H9 (cell line): ENCODE data around the gene TSPAN3. TPM values are rescaled to one million over a fixed set of nuclear protein-coding genes. Genes with fewer than 3 reads are reported as not detected.

Source experiments
- DNase-seq: peaks from one replicate; pipeline ENCODE4 v3.0.0-alpha.2; 2017
- H2AFZ ChIP-seq: one replicate; pipeline ENCODE4 v1.6.1; 2013; ENCODE audit warnings: mild to moderate bottlenecking, low read length, control low read depth, moderate library complexity
- H2AK5ac ChIP-seq: 2 replicates; pipeline ENCODE4 v1.6.1; 2013; ENCODE audit warnings: low read length, control low read depth, mixed read lengths; ENCODE audit not compliant: insufficient read length
- H2BK120ac ChIP-seq: one replicate; pipeline ENCODE4 v1.6.1; 2013; ENCODE audit warnings: low read depth, mild to moderate bottlenecking, low read length, control low read depth, inconsistent platforms; ENCODE audit not compliant: poor library complexity, severe bottlenecking
- H2BK12ac ChIP-seq: 2 replicates; pipeline ENCODE4 v1.6.1; 2013; ENCODE audit warnings: low read length, control low read depth, mixed read lengths, low read depth; ENCODE audit not compliant: insufficient read length
- H2BK15ac ChIP-seq: 2 replicates; pipeline ENCODE4 v1.6.1; 2013; ENCODE audit warnings: low read depth, low read length, control low read depth
- H2BK20ac ChIP-seq: one replicate; pipeline ENCODE4 v1.6.1; 2013; ENCODE audit warnings: low read depth, mild to moderate bottlenecking, low read length, control low read depth, inconsistent platforms; ENCODE audit not compliant: poor library complexity, severe bottlenecking
- H2BK5ac ChIP-seq: 2 replicates; pipeline ENCODE4 v1.6.1; 2013; ENCODE audit warnings: low read length, control low read depth, mixed read lengths; ENCODE audit not compliant: insufficient read length
- H3K14ac ChIP-seq: 2 replicates; pipeline ENCODE4 v1.6.1; 2013; ENCODE audit warnings: low read length, control low read depth; ENCODE audit not compliant: insufficient read depth
- H3K18ac ChIP-seq: 2 replicates; pipeline ENCODE4 v1.6.1; 2013; ENCODE audit warnings: low read depth, mild to moderate bottlenecking, mixed read lengths, low read length, control low read depth; ENCODE audit not compliant: insufficient read length
- H3K23ac ChIP-seq: 2 replicates; pipeline ENCODE4 v1.6.1; 2013; ENCODE audit warnings: low read length, control low read depth, mixed read lengths, low read depth; ENCODE audit not compliant: insufficient read length
- H3K23me2 ChIP-seq: 2 replicates; pipeline ENCODE4 v1.6.1; 2013; ENCODE audit warnings: low read depth, mild to moderate bottlenecking, mixed read lengths, low read length, control low read depth; ENCODE audit not compliant: insufficient read length, poor library complexity, severe bottlenecking
- H3K27ac ChIP-seq: 2 replicates; pipeline ENCODE4 v1.5.1; 2013; ENCODE audit warnings: low read length, control low read depth, mixed read lengths, low read depth; ENCODE audit not compliant: insufficient read length
- H3K27me3 ChIP-seq: 2 replicates; pipeline ENCODE4 v1.6.1; 2013; ENCODE audit warnings: low read length, control low read depth, inconsistent platforms; ENCODE audit not compliant: insufficient read depth
- H3K4ac ChIP-seq: 2 replicates; pipeline ENCODE4 v1.6.1; 2013; ENCODE audit warnings: low read depth, mild to moderate bottlenecking, control low read depth, inconsistent platforms, low read length, moderate library complexity
- H3K4me1 ChIP-seq: 2 replicates; pipeline ENCODE4 v1.6.1; 2013; ENCODE audit warnings: low read length, control low read depth, inconsistent platforms; ENCODE audit not compliant: insufficient read depth
- H3K4me2 ChIP-seq: 2 replicates; pipeline ENCODE4 v1.6.1; 2013; ENCODE audit warnings: low read length, control low read depth, mixed read lengths; ENCODE audit not compliant: insufficient read length, insufficient read depth
- H3K56ac ChIP-seq: 2 replicates; pipeline ENCODE4 v1.6.1; 2013; ENCODE audit warnings: low read depth, mild to moderate bottlenecking, mixed read lengths, low read length, control low read depth; ENCODE audit not compliant: insufficient read length
- H3K79me1 ChIP-seq: 2 replicates; pipeline ENCODE4 v1.6.1; 2013; ENCODE audit warnings: low read depth, mild to moderate bottlenecking, moderate library complexity, low read length, control low read depth, inconsistent platforms; ENCODE audit not compliant: insufficient read depth, poor library complexity, severe bottlenecking
- H3K79me2 ChIP-seq: 2 replicates; pipeline ENCODE4 v1.6.1; 2013; ENCODE audit warnings: low read length, control low read depth, inconsistent platforms; ENCODE audit not compliant: insufficient read depth
- H3K9ac ChIP-seq: 2 replicates; pipeline ENCODE4 v1.6.1; 2013; ENCODE audit warnings: low read length, control low read depth, mixed read lengths; ENCODE audit not compliant: insufficient read length; ENCODE audit errors: extremely low read depth
- H3K9me3 ChIP-seq: one replicate; pipeline ENCODE4 v1.6.1; 2013; ENCODE audit warnings: low read depth, low read length, inconsistent platforms; ENCODE audit not compliant: control insufficient read depth
- H3T11ph ChIP-seq: one replicate; pipeline ENCODE4 v1.6.1; 2013; ENCODE audit warnings: mild to moderate bottlenecking, low read length, control low read depth, inconsistent platforms
- H4K20me1 ChIP-seq: one replicate; pipeline ENCODE4 v1.6.1; 2013; ENCODE audit not compliant: control insufficient read depth, insufficient read length, insufficient read depth
- H4K5ac ChIP-seq: 2 replicates; pipeline ENCODE4 v1.6.1; 2013; ENCODE audit warnings: low read depth, mild to moderate bottlenecking, mixed read lengths, low read length, control low read depth; ENCODE audit not compliant: insufficient read length
- H4K8ac ChIP-seq: replicated peaks from 2 replicates; pipeline ENCODE4 v1.6.1; 2013; ENCODE audit warnings: low read length, control low read depth, mixed read lengths, low read depth; ENCODE audit not compliant: insufficient read length
- H4K91ac ChIP-seq: 2 replicates; pipeline ENCODE4 v1.6.1; 2013; ENCODE audit warnings: low read depth, mild to moderate bottlenecking, moderate library complexity, mixed read lengths, low read length, control low read depth; ENCODE audit not compliant: insufficient read length
- H3K27ac Mint-ChIP-seq, 3 experiments: 2 replicates in 2 of 3; 3 replicates in 1 of 3; pipeline ENCODE4 v1.8.0; 2020 to 2021; ENCODE audit warnings: mixed read lengths in 3 of 3, mild to moderate bottlenecking in 1 of 3, moderate library complexity in 1 of 3
- H3K27me3 Mint-ChIP-seq: 2 replicates; pipeline ENCODE4 v1.8.0; 2021; ENCODE audit warnings: low read depth, mild to moderate bottlenecking, moderate library complexity, mixed read lengths
- H3K36me3 Mint-ChIP-seq, 3 experiments: 2 replicates in 2 of 3; 3 replicates in 1 of 3; pipeline ENCODE4 v1.8.0; 2020 to 2021; ENCODE audit warnings: low read depth in 3 of 3, mixed read lengths in 3 of 3; ENCODE audit not compliant: insufficient read depth in 1 of 3
- H3K4me1 Mint-ChIP-seq, 2 experiments: 2 replicates each; pipeline ENCODE4 v1.8.0; 2020; ENCODE audit warnings: mixed read lengths in 2 of 2
- H3K4me3 Mint-ChIP-seq, 2 experiments: 2 replicates in 1 of 2; 3 replicates in 1 of 2; pipeline ENCODE4 v1.8.0; 2020 to 2021; ENCODE audit warnings: mild to moderate bottlenecking in 2 of 2, mixed read lengths in 2 of 2, moderate library complexity in 1 of 2
- H3K9me3 Mint-ChIP-seq, 2 experiments: 2 replicates in 1 of 2; 3 replicates in 1 of 2; pipeline ENCODE4 v1.8.0; 2020; ENCODE audit warnings: mild to moderate bottlenecking in 2 of 2, mixed read lengths in 2 of 2, moderate library complexity in 1 of 2
- WGBS: extraction: QIAGEN DNeasy Blood & Tissue Kit; methylation state at CpG from one replicate; pipeline ENCODE4 v1.1.7; 2013; ENCODE audit warnings: missing lambda C conversion rate, low lambda C conversion rate, mixed read lengths; ENCODE audit not compliant: insufficient read length; ENCODE audit errors: extremely low coverage; 5-methylcytosine and 5-hydroxymethylcytosine counted together
- total RNA-seq: library from RNA; stranded (reverse); gene quantifications from 2 replicates; pipeline ENCODE4 v1.2.1, GENCODE V29; 2021
- TF ChIP-seq, protein P1 (sequence below): fragments of 200-600 bp; sonication (generic); conservative IDR thresholded peaks from 3 replicates; pipeline ENCODE4 v1.8.0; 2021; ENCODE audit warnings: antibody characterized with exemption, mild to moderate bottlenecking

TSPAN3 gene
- total RNA-seq, 1 experiment from 2014 or later = 117 TPM

GRCh38 chr15:77040673-77041072 lies 30.2 kb downstream of the TSPAN3 start:
- H3K27me3 Mint-ChIP-seq = peaks cover 4% of the 10 kb centered on the region; the same call in 1 of the 2 replicates
- Histone ChIP-seq H2BK5ac (no peak overlapping the region), H4K20me1 (no peaks in the 10 kb centered on the region), H2BK20ac (no peak overlapping the region), H2AK5ac (no peak overlapping the region), H3K4me2 (no peak overlapping the region), H3K79me1 (no peaks in the 10 kb centered on the region), H4K5ac (no peak overlapping the region), H4K91ac (no peak overlapping the region), H3K14ac (no peak overlapping the region), H2AFZ (no peak overlapping the region), H2BK15ac (no peak overlapping the region), H3K23ac (no peak overlapping the region), H3K27me3 (no peaks in the 10 kb centered on the region), H3K4me1 (no peaks in the 10 kb centered on the region), H4K8ac (no peak overlapping the region), H3K23me2 (no peaks in the 10 kb centered on the region), H2BK120ac (no peak overlapping the region), H3K9me3 (no peaks in the 10 kb centered on the region), H3K56ac (no peak overlapping the region), H3K18ac (no peak overlapping the region), H3K9ac (no peak overlapping the region), H3K79me2 (no peaks in the 10 kb centered on the region), H3K27ac (no peak overlapping the region), H3T11ph (no peak overlapping the region), H2BK12ac (no peak overlapping the region), H3K4ac (no peak overlapping the region)
- WGBS = no CpG with 5 or more reads among the region's 5 CpGs
- peaks cover 25 to 54% (median 53%) of the 10 kb centered on the region in 3 experiments for H3K36me3 Mint-ChIP-seq
- peak overlapping the region in 1 of 3 experiments; percentile 46; a peak in 3 of 7 replicates for H3K27ac Mint-ChIP-seq
- no peaks in the 10 kb centered on the region for H3K4me1 Mint-ChIP-seq
- H3K4me3 Mint-ChIP-seq = no peak overlapping the region; a peak in 1 of 5 replicates
- peaks cover 17 to 18% of the 10 kb centered on the region in 2 experiments for H3K9me3 Mint-ChIP-seq
- TF ChIP-seq, protein P1, sequence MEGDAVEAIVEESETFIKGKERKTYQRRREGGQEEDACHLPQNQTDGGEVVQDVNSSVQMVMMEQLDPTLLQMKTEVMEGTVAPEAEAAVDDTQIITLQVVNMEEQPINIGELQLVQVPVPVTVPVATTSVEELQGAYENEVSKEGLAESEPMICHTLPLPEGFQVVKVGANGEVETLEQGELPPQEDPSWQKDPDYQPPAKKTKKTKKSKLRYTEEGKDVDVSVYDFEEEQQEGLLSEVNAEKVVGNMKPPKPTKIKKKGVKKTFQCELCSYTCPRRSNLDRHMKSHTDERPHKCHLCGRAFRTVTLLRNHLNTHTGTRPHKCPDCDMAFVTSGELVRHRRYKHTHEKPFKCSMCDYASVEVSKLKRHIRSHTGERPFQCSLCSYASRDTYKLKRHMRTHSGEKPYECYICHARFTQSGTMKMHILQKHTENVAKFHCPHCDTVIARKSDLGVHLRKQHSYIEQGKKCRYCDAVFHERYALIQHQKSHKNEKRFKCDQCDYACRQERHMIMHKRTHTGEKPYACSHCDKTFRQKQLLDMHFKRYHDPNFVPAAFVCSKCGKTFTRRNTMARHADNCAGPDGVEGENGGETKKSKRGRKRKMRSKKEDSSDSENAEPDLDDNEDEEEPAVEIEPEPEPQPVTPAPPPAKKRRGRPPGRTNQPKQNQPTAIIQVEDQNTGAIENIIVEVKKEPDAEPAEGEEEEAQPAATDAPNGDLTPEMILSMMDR = no peak
- DNase-seq = no peak
